Lower lobe of right lung (tissue), 2 donors: ENCODE data around the gene BRSK1. TPM values are rescaled to one million over a fixed set of nuclear protein-coding genes. Genes with fewer than 3 reads are reported as not detected.

Experiments
- ATAC-seq, 2 donors: fragments of 200-7000 bp; cut with Tn5 transposase; one replicate each; pipeline ENCODE4 v1.9.1; 2020 to 2022; ENCODE audit warnings: mild to moderate bottlenecking in 2 of 2, moderate library complexity in 2 of 2
- DNase-seq: peaks from one replicate; pipeline ENCODE4 v3.0.0-alpha.2; 2020
- H3K27ac ChIP-seq: fragments of 200-600 bp; one replicate; pipeline ENCODE4 v1.8.0; 2022
- H3K27me3 ChIP-seq: fragments of 200-600 bp; one replicate; pipeline ENCODE4 v1.8.0; 2022; ENCODE audit warnings: low read depth
- H3K36me3 ChIP-seq: fragments of 200-600 bp; one replicate; pipeline ENCODE4 v1.8.0; 2022; ENCODE audit warnings: mild to moderate bottlenecking
- H3K4me1 ChIP-seq: fragments of 200-600 bp; one replicate; pipeline ENCODE4 v1.8.0; 2022
- H3K4me3 ChIP-seq: fragments of 200-600 bp; one replicate; pipeline ENCODE4 v1.8.0; 2022; ENCODE audit warnings: mild to moderate bottlenecking
- H3K9me3 ChIP-seq: fragments of 200-600 bp; one replicate; pipeline ENCODE4 v1.8.0; 2022
- intact Hi-C: fragments of 100-400 bp; cut with DNase I; formaldehyde crosslinking; loops from one replicate; pipeline ENCODE4 v1.11.0; 2022
- total RNA-seq: library from RNA; stranded (reverse); fragmentation: NEBNext Ultra II Directional; extraction: Animal tissue kit (Norgen Biotek cat#: 25700); gene quantifications from one replicate; pipeline ENCODE4 v1.2.1, GENCODE V29; 2021
- TF ChIP-seq, protein P1 (sequence below): fragments of 200-600 bp; IDR thresholded peaks from one replicate; pipeline ENCODE4 v1.8.0; 2022; ENCODE audit warnings: antibody characterized with exemption, mild to moderate bottlenecking
- donor health status: DM: no; HTN: yes; CAD: no; lungs with severe emphysema.

The BRSK1 gene
- total RNA-seq, 1 donor from 2014 or later = 1.0 TPM

DNA sequence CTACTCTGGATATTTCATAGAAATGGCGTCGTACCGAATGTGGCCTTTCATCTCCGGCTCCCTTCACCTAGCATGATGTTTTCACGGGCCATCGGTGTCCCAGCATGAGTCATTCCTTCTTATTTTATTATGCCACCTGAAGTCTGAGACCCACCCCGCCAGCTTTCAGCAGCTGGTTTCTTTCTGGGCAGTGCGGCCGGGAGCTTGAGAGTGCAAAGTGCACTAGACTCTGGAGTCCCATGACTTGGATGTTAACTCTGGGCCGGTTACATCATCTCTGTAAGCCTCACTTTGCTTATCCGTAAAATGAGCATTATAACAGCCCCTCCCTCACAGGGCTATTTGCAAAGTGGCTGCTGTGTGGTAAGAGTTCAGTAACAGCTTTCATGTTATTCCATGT, 50.1 kb downstream of the BRSK1 start:
- TF ChIP-seq, protein P1, sequence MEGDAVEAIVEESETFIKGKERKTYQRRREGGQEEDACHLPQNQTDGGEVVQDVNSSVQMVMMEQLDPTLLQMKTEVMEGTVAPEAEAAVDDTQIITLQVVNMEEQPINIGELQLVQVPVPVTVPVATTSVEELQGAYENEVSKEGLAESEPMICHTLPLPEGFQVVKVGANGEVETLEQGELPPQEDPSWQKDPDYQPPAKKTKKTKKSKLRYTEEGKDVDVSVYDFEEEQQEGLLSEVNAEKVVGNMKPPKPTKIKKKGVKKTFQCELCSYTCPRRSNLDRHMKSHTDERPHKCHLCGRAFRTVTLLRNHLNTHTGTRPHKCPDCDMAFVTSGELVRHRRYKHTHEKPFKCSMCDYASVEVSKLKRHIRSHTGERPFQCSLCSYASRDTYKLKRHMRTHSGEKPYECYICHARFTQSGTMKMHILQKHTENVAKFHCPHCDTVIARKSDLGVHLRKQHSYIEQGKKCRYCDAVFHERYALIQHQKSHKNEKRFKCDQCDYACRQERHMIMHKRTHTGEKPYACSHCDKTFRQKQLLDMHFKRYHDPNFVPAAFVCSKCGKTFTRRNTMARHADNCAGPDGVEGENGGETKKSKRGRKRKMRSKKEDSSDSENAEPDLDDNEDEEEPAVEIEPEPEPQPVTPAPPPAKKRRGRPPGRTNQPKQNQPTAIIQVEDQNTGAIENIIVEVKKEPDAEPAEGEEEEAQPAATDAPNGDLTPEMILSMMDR = no peak
- intact Hi-C loops = no loop called here
- Histone ChIP-seq H3K27me3 (peaks cover 14% of the 10 kb centered on the region), H3K36me3 (no peaks in the 10 kb centered on the region), H3K9me3 (no peaks in the 10 kb centered on the region), H3K4me3 (no peak overlapping the region), H3K27ac (no peak overlapping the region), H3K4me1 (no peaks in the 10 kb centered on the region)
- DNase-seq (no peak), ATAC-seq (no peak)

- no peak overlapping the region for H3K27ac ChIP-seq
- intact Hi-C loops = no loop called here
- peaks cover 9% of the 10 kb centered on the region for H3K4me1 ChIP-seq
- DNase-seq (no peak), ATAC-seq (no peak)
- no peak overlapping the region for H3K4me3 ChIP-seq
- TF ChIP-seq, protein P1 = no peak
- H3K36me3 ChIP-seq = no peaks in the 10 kb centered on the region
- H3K27me3 ChIP-seq = peaks cover 14% of the 10 kb centered on the region
- no peaks in the 10 kb centered on the region for H3K9me3 ChIP-seq
Measured at GRCh38 chr19:55336101-55336500, 52.3 kb downstream of the BRSK1 start.

DNA sequence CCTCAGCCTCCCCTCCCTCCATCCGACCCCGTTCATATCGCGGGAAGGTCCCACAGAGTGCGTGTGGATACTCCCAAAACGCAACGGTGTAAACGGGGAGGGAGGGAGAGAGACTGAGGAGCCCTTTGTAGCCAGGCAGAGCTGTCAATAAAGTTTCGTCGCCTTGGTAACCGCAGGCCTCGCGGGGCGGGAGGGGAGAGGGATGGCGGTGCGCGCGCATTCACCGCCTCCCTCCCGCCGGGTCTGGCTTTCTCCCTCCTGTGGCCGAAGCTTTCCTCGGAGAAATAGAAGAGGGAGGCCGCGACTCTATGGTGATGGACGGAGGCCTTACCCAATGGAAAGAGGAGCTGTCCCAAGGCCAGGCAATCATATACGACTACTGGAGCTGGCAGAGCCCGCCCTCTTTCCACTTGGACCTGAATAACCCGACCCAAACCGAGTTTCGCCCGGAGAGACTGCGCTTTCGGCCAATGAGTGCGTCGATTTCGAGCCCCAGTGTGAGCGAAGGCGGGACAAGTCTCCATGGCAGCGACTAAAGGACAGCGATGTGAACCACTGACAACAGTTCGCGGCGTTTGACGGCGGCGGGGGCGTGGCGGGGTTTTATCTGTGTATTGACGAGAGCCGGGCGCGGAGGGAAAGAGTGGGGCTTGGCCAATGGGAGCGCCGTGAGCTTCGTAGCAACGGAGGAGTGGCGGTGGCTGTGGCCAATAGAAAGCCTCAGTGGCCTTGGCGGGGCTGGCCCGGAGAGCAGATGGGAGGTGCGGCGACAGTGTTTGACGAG, 55.5 kb downstream of the BRSK1 start, which contains the start of gene KMT5C:
KMT5C (plus strand) TSS at position 772 of the 784 bp plus-strand sequence. CDS start 2,061 bp downstream, outside the sequence.
- peaks cover 7% of the 10 kb centered on the region for H3K27me3 ChIP-seq
- H3K4me1 ChIP-seq = peaks cover 15% of the 10 kb centered on the region
- TF ChIP-seq, protein P1 = peak; percentile 37
- peak within 1 kb of the TSS; percentile 64 for H3K4me3 ChIP-seq
- DNase-seq (peak; percentile 100), ATAC-seq (peak; percentile 93 to 95)
- intact Hi-C loops = no loop called here
- H3K9me3 ChIP-seq = no peaks in the 10 kb centered on the region
- peak within 1 kb of the TSS; percentile 94 for H3K27ac ChIP-seq
- H3K36me3 ChIP-seq = peaks cover 18% of the 10 kb centered on the region

DNA sequence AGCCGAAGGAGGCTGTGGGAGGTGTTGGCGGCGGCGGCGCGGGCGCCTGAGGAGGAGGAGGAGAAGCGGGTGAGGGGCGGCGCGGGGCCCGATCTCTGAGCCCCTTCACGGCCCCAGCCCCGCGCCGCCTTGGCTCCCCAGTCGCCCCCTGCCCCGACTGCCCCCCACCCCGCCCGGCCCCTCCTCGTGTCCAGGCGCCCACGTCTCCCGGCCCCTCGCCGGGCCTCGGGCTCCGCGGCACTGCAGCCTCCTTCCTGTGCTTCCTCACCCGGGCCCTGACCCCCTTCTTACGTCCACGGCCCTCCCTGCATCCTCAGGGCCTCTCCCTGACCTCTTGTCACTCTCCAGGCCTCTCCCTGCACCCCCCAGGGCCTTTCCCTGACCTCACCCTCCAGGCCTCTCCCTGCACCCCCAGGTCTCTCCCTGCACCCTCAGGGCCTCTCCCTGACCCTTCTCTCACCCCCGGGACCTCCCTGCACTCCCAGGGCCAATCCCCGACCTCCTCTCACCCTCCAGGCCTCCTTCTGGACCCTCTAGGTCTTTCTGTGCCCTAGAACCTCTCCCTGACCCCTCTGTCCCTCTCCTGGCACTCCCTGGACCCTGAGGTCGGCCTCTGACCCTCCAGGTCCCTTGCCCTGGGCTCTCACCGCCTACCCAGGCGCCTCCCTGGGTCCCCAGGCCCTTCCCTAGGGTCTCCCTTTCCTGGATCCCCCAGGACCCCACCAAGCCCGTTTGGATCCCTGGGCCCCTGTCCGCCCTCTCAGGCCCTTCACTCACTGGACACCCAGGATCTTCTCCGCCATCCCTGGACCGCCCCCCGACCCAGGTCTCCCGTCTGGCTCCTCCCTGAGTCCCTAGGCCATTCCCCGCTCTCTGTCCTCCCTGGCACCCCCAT, 56.3 kb downstream of the BRSK1 start:
- intact Hi-C loops = no loop called here

GRCh38 chr19:55340784-55341147, 57.0 kb downstream of the BRSK1 start:
- Histone ChIP-seq H3K4me1 (peaks cover 15% of the 10 kb centered on the region), H3K36me3 (peaks cover 18% of the 10 kb centered on the region), H3K9me3 (no peaks in the 10 kb centered on the region), H3K27ac (no peak overlapping the region), H3K27me3 (no peaks in the 10 kb centered on the region), H3K4me3 (peak overlapping the region; percentile 64)
- no peak for DNase-seq
- ATAC-seq = no peak
- intact Hi-C loops = no loop called here
- TF ChIP-seq, protein P1 = no peak

More for the DNA sequence above, 56.3 kb downstream of the BRSK1 start:
- ATAC-seq (peak; percentile 0), DNase-seq (peak; percentile 66)
- no peaks in the 10 kb centered on the region for H3K9me3 ChIP-seq
- H3K4me1 ChIP-seq = peaks cover 15% of the 10 kb centered on the region
- H3K4me3 ChIP-seq = peak overlapping the region; percentile 64
- peaks cover 18% of the 10 kb centered on the region for H3K36me3 ChIP-seq
- H3K27ac ChIP-seq = peak overlapping the region; percentile 94
- H3K27me3 ChIP-seq = no peaks in the 10 kb centered on the region
- TF ChIP-seq, protein P1 = no peak
